ENCODE results near the gene MATN3. TPM values are rescaled to one million over a fixed set of nuclear protein-coding genes. Genes with fewer than 3 reads are reported as not detected.

Gene MATN3
- total and polyA plus RNA-seq, 2 of the 13 experiments (the other 11 are each of a cell fraction or from before 2014, with no cell fraction given): 36.1 to 208 TPM

- TF ChIP-seq TSC22D2 (CRISPR knock-in tag; IDR thresholded peaks at IDR 0.05; ENCODE audit: borderline replicate concordance) (0 out of 2 replicates have a peak, but pooled peaks have one; percentile 15), EZH2 (conservative IDR thresholded peaks at IDR 0.05; ENCODE audit: low read depth, low read length) (no peak), ZNF703 (CRISPR knock-in tag; IDR thresholded peaks at IDR 0.05; ENCODE audit: borderline replicate concordance) (no peak), HMGA1 (CRISPR knock-in tag; conservative IDR thresholded peaks at IDR 0.05) (no peak), ZNF484 (CRISPR knock-in tag; IDR thresholded peaks at IDR 0.05; ENCODE audit: borderline replicate concordance, low read depth) (no peak), TOE1 (CRISPR knock-in tag; IDR thresholded peaks at IDR 0.05) (no peak), HNF4G (IDR thresholded peaks at IDR 0.05; ENCODE audit: borderline replicate concordance, low read depth, low read length) (no peak), HNF4G (CRISPR knock-in tag; IDR thresholded peaks at IDR 0.05; ENCODE audit: borderline replicate concordance, low read depth) (no peak), ZBTB33 (CRISPR knock-in tag; IDR thresholded peaks at IDR 0.05) (peak; percentile 55; the same call in 1 of the 2 replicates), LBX2 (CRISPR knock-in tag; IDR thresholded peaks at IDR 0.05; ENCODE audit: borderline replicate concordance) (no peak), SOX5 (CRISPR knock-in tag; IDR thresholded peaks at IDR 0.05; ENCODE audit: borderline replicate concordance) (peak; percentile 49; the same call in 1 of the 2 replicates), CREB3 (CRISPR knock-in tag; IDR thresholded peaks at IDR 0.05) (no peak), ZFX (CRISPR knock-in tag; IDR thresholded peaks at IDR 0.05; ENCODE audit: low read depth) (peak; percentile 38; the same call in 1 of the 2 replicates), LCORL (IDR thresholded peaks at IDR 0.05) (no peak; the same call in 1 of the 2 replicates), LCORL (CRISPR knock-in tag; IDR thresholded peaks at IDR 0.05) (peak; percentile 70), ZNF572 (CRISPR knock-in tag; IDR thresholded peaks at IDR 0.05) (no peak), POGK (CRISPR knock-in tag; conservative IDR thresholded peaks at IDR 0.05) (no peak), ZNF879 (CRISPR knock-in tag; IDR thresholded peaks at IDR 0.05) (no peak), ZNF691 (CRISPR knock-in tag; IDR thresholded peaks at IDR 0.05; ENCODE audit: borderline replicate concordance, low read depth) (no peak), ZSCAN9 (CRISPR knock-in tag; IDR thresholded peaks at IDR 0.05; ENCODE audit: borderline replicate concordance) (peak; percentile 41; the same call in 1 of the 2 replicates), ZNF260 (CRISPR knock-in tag; IDR thresholded peaks at IDR 0.05; ENCODE audit: borderline replicate concordance, low read depth) (no peak)
These were observed 7.3 kb downstream of the MATN3 start (continued) for GRCh38 chr2:20005067-20005627.

All from HepG2 (cell line).